GM21825 (cell line): ENCODE results near the gene CEP41.
"Not testable (repeated sequence)": the region's sequence is repeated elsewhere in the genome, so short reads cannot be mapped to it uniquely, and the experiment has no call there.

Experiments
- ATAC-seq: cut with Tn5 transposase; IDR thresholded peaks from one replicate; pipeline ENCODE4 v1.9.1; 2021; ENCODE audit warnings: mild to moderate bottlenecking, moderate library complexity; ENCODE audit not compliant: unreplicated experiment

CEP41 gene

GRCh38 chr7:130463553-130464434, 23.0 kb upstream of the CEP41 start:
- no peak for ATAC-seq

DNA sequence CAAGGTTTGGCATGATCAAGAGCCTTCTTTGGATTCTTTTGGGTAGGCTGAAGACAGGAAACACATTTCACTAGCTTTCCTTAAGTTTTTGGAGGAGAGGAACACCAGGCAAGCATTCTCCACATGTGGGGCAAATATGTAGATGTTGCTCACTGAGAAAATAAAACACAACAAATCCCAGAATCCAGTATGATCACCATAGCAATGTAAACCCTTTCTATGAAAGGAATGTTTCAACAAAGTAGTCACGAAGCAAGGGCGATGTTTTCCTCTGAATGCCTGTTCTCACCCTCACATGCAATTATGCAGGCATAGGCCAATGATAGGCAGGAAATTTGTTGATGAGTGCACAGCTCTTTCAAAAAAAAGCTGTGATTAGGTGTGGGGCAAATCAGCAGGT, 20.5 kb upstream of the CEP41 start:
- ATAC-seq: no peak

GRCh38 chr7:130458257-130458656, 17.4 kb upstream of the CEP41 start:
- ATAC-seq: no peak

- ATAC-seq: no peak
These were observed 14.1 kb upstream of the CEP41 start for GRCh38 chr7:130454959-130455358.

GRCh38 chr7:130452951-130453350, 12.1 kb upstream of the CEP41 start:
- no peak for ATAC-seq

GRCh38 chr7:130451344-130451743, 10.5 kb upstream of the CEP41 start:
- not testable (repeated sequence) for ATAC-seq

- ATAC-seq: no peak
These were observed 5.4 kb upstream of the CEP41 start for GRCh38 chr7:130446259-130446658.

DNA sequence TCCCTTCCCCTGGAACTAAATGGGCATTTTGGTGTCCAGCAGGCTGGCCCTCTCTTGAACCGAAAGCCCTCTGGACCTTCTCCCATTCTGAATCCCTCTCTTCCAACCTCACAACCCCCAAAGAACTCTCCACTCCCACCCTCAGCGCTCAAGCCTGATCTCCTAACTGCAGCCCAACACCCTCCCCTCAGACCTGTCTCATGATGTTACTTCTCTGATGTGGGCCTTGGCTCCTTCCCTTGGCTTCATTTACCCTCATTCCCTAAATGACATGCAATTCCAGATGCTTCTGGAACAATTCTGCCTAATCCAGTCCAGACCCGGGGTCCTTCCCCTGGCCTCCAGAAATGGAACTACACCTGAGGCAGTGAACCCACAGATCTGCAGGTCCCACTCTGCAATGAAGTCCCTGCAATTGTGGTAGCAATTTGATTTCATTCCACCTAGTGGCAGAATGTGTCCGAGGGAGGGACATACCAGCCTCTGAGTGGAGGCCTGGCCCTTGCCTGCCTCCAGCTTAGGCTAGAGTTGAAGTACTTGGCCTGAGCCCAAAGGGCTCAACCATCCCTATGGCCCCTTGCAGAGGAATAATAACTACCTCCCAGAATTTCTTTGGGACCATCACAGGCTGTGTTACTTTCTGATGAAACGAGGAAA, 4.1 kb upstream of the CEP41 start:
- ATAC-seq: no peak

GRCh38 chr7:130444234-130444633, 3.4 kb upstream of the CEP41 start:
- ATAC-seq: no peak

GRCh38 chr7:130442601-130443000, 1.8 kb upstream of the CEP41 start:
- ATAC-seq: no peak

GRCh38 chr7:130441408-130441869, 623 bp upstream of the CEP41 start:
- no peak for ATAC-seq

DNA sequence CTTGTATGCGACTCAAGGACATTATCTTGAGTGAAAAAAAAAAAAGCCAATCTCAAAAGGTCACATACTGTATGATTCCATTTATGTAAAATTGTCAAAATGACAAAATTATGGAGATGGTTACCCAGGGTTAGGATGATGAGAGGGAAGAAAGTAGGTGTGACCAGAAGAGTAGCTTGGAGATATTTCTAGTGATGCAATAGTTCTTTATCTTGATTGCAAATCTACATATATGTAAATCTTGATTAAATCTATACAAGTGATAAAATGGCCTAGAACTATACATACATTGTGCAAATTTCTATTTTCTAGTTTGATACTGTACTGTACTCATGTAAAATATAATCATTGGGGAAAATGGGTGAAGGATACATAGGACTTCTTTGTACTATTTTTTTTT, 4.6 kb downstream of the CEP41 start:
- ATAC-seq: no peak

DNA sequence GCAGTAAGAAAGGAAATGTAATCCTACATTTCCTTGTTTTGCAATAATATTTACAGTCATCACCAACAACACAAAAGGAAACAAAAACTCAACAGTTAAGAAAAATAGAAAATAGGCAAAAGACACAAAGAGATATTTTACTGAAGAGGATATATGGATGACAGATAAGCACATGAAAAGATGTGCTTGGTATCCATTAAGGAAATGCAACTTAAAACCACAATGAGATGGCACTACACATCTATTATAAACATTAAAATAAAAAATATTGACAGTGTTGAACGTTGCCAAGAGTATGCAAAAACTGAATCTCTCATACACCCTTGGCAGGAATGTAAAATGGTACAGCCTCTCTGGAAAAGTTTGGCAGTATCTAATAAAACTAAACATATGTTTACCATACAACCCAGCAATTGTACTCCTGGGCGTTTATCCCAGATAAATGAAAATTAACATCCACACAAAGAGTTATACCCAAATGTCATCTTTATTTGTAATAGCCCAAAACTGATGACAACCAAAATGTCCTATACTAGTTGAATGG, 5.4 kb downstream of the CEP41 start:
- ATAC-seq: no peak

GRCh38 chr7:130433301-130433700, 7.5 kb downstream of the CEP41 start:
- no peak for ATAC-seq

- no peak for ATAC-seq
These were observed 7.9 kb downstream of the CEP41 start for GRCh38 chr7:130432886-130433285.

DNA sequence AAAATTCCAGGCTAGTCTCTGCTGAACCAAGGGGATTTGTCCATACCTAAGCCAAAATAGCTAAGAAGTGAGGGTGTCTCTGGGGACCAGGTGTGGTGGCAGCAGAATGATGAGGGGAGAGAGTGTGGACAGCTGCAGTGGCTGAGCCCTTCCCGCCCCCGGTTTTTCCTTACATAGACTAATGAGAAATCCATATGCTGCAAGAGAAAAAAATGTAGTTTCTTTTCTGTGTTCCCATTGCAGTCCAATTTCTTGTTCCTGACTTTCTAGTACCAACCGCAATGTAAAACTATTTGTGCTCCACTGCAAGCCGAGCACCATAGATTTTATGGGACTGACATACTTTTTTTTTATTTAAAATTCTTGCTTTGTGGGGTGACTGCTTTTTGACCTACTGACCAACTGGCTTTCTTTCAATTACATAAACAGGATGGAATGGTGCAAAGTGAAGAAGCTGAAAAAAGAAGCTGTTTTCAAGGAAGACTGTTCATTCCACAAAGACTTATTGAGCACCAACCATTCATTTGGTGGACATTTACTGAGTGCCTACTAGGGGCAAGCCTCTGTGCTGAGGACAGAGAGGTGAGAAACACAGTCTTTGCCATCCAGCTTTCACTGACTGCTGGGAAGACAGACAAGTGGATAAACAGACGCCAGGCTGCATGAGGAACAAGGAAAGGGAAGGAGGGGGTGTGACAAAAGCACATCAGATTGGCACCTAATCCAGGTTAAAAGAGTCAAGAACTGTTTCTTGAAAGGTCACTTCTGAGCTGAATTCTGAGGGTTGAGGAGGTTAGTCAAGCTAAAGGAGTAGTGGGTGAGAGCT, 9.8 kb downstream of the CEP41 start:
- ATAC-seq: no peak

- ATAC-seq: no peak
These were observed 10.7 kb downstream of the CEP41 start for GRCh38 chr7:130430115-130430514.

DNA sequence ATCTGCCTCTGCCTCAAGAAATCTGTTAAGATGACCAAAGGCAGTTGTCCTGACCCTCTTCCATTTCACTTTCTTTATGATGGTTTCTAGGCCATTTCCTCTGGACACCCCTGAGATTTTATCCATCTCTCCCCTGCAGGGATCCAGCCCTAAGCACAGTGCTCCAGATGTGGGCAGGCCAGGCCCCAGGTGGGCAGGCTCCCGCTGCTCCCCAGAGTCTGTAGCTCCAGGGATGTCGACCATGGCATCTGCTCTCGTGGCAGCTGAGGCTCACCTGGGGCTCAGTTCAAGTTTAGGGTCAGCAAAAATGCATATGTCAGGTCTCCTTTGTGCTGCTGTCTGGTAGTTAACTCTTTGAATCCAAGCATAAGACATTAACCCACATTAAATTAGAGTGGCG, 11.8 kb downstream of the CEP41 start:
- ATAC-seq: no peak

GRCh38 chr7:130426564-130426963, 14.3 kb downstream of the CEP41 start:
- no peak for ATAC-seq

DNA sequence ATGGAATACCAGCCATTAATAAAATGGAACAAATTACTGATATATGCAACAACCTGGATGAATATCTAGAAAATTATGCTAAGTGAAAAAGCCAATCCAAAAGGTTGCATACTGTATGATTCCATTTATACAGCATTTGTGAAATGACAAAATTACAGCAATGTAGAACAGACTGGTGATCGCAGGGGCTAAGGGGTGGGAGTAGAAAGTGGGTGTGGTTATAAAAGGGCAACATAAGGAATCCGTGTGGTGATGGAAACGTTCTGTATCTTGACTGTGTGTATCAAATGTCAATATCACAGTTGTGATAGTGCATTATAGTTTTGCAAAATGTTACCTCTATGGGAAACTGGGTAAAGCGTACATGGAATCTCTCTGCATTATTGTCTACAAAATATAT, 15.0 kb downstream of the CEP41 start:
- ATAC-seq: no peak

DNA sequence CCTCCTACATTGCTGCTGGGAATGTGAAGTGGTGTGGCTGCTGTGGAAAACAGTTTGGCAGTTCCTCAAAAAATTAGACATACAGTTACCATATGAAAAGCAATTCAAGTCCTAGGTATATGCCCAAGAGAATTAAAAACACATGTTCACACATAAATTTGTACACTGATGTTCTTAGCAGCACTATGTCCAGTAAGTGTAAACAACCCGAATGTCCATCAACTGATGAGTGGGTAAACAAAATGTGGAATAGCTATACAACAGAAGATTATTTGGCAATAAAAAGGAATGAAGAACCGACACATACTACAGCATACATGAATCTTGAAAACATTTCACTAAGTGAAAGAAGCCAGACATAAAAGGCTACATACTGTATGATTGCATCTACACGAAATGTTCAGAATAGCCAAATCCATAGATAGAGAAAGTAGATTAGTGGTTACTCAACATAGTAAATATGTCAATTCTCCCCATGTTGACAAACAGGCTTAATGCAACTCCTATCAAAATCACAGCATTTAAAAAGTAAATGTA, 17.2 kb downstream of the CEP41 start:
- ATAC-seq: no peak
